Endodermal cell (in vitro differentiated cells): ENCODE measurements around the gene SCLY. TPM values are rescaled to one million over a fixed set of nuclear protein-coding genes. Genes with fewer than 3 reads are reported as not detected.

Experiments
- DNase-seq: peaks from one replicate; pipeline ENCODE4 v3.0.0-alpha.2; 2017
- H3K27ac ChIP-seq: 2 replicates; pipeline ENCODE4 v1.5.1; 2013; ENCODE audit warnings: mild to moderate bottlenecking, low read depth, low read length, moderate library complexity
- H3K27me3 ChIP-seq: 2 replicates; pipeline ENCODE4 v1.6.1; 2013; ENCODE audit warnings: mild to moderate bottlenecking, low read length, moderate library complexity; ENCODE audit not compliant: insufficient read depth, control insufficient read depth, poor library complexity, severe bottlenecking
- H3K36me3 ChIP-seq: 2 replicates; pipeline ENCODE4 v1.7.0; 2013; ENCODE audit warnings: mild to moderate bottlenecking, low read length, moderate library complexity; ENCODE audit not compliant: control insufficient read depth, insufficient read depth
- H3K4me1 ChIP-seq: one replicate; pipeline ENCODE4 v1.7.0; 2013; ENCODE audit warnings: low read length; ENCODE audit not compliant: control insufficient read depth, insufficient read depth
- H3K4me3 ChIP-seq: 2 replicates; pipeline ENCODE4 v1.5.1; 2013; ENCODE audit warnings: mild to moderate bottlenecking, low read length, moderate library complexity
- H3K9ac ChIP-seq: 2 replicates; pipeline ENCODE4 v1.6.1; 2013; ENCODE audit warnings: mild to moderate bottlenecking, low read length, moderate library complexity; ENCODE audit not compliant: poor library complexity, severe bottlenecking; ENCODE audit errors: extremely low read depth
- H3K9me3 ChIP-seq: 2 replicates; pipeline ENCODE4 v1.6.1; 2013; ENCODE audit warnings: mild to moderate bottlenecking, low read length, moderate library complexity; ENCODE audit not compliant: control insufficient read depth
- H3K27ac Mint-ChIP-seq: 2 replicates; pipeline ENCODE4 v1.8.0; 2020; ENCODE audit warnings: mixed read lengths
- H3K27me3 Mint-ChIP-seq: 2 replicates; pipeline ENCODE4 v1.8.0; 2021; ENCODE audit warnings: mild to moderate bottlenecking, mixed read lengths; ENCODE audit not compliant: insufficient read depth
- H3K36me3 Mint-ChIP-seq: 2 replicates; pipeline ENCODE4 v1.8.0; 2020; ENCODE audit warnings: low read depth, mixed read lengths
- H3K4me1 Mint-ChIP-seq: 2 replicates; pipeline ENCODE4 v1.8.0; 2020; ENCODE audit warnings: mixed read lengths
- H3K4me3 Mint-ChIP-seq: 2 replicates; pipeline ENCODE4 v1.8.0; 2020; ENCODE audit warnings: mild to moderate bottlenecking, moderate library complexity, mixed read lengths
- H3K9me3 Mint-ChIP-seq: 2 replicates; pipeline ENCODE4 v1.8.0; 2020; ENCODE audit warnings: mild to moderate bottlenecking, mixed read lengths
- CTCF ChIP-seq: fragments of 200-600 bp; sonication (generic); conservative IDR thresholded peaks from 2 replicates; pipeline ENCODE4 v1.5.0; 2021; ENCODE audit warnings: antibody characterized with exemption, mild to moderate bottlenecking
- WGBS, 2 experiments: methylation state at CpG; one replicate each; pipeline versions ENCODE4 v1.1.5 to v1.1.7; 2013; ENCODE audit warnings: missing lambda C conversion rate in 2 of 2, mixed read lengths in 1 of 2; ENCODE audit not compliant: insufficient coverage in 1 of 2, insufficient read length in 1 of 2; 5-methylcytosine and 5-hydroxymethylcytosine counted together
- total RNA-seq, 2 donors: library from RNA; stranded (reverse); fragmentation: NEBNext Ultra II Directional in 1 of 2; extraction: Animal tissue kit (Norgen Biotek cat#: 25700) in 1 of 2; gene quantifications; 2 replicates in 1 of 2; 3 replicates in 1 of 2; pipeline ENCODE4 v1.2.1, GENCODE V29; 2021

SCLY gene
- total RNA-seq, 2 donors from 2014 or later, result 39.0 to 45.0 TPM

DNA sequence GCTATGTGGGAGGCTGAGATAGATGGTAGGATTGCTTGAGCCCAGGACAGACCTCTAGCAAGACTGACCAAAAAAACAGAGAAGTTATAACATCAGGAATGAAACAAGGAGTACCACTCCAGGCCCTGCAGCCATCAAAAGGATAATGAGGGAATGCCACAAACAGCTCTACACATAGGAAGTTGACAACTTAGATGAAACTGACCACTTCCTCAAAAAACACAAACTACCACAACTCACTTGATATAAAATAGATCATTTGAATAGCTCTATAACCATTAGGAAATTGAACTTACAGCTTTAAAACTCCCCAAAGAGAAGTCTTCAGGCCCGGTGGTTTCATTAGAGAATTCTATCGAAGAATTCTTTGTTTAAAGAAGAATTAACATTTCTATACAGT lies 26.4 kb downstream of the SCLY start:
- no peak for TF ChIP-seq CTCF
- Mint-ChIP-seq H3K9me3 (no peaks in the 10 kb centered on the region), H3K27me3 (no peaks in the 10 kb centered on the region), H3K27ac (no peak overlapping the region), H3K4me3 (no peak overlapping the region), H3K36me3 (peaks cover 48% of the 10 kb centered on the region), H3K4me1 (no peaks in the 10 kb centered on the region)
- Histone ChIP-seq H3K4me1 (no peaks in the 10 kb centered on the region), H3K36me3 (peaks cover 19% of the 10 kb centered on the region), H3K27me3 (no peaks in the 10 kb centered on the region), H3K9ac (no peak overlapping the region), H3K4me3 (no peak overlapping the region), H3K9me3 (no peaks in the 10 kb centered on the region), H3K27ac (no peak overlapping the region)
- DNase-seq, result no peak
- 100% methylated on average over 1 to 2 of the region's 2 CpGs for WGBS, 2 experiments

GRCh38 chr2:238090887-238091286 lies 30.1 kb downstream of the SCLY start:
- Mint-ChIP-seq H3K36me3 (peaks cover 17% of the 10 kb centered on the region), H3K4me3 (no peak overlapping the region), H3K9me3 (no peaks in the 10 kb centered on the region), H3K27ac (peak overlapping the region; percentile 8), H3K27me3 (no peaks in the 10 kb centered on the region), H3K4me1 (no peaks in the 10 kb centered on the region)
- WGBS, 2 experiments, result 93 to 100% methylated on average over 3 to 4 of the region's 4 CpGs
- H3K27me3 ChIP-seq, result no peaks in the 10 kb centered on the region
- H3K4me1 ChIP-seq, result no peaks in the 10 kb centered on the region
- peaks cover 8% of the 10 kb centered on the region for H3K36me3 ChIP-seq
- peak overlapping the region; percentile 29 for H3K27ac ChIP-seq
- TF ChIP-seq CTCF, result no peak
- no peak overlapping the region for H3K4me3 ChIP-seq
- no peaks in the 10 kb centered on the region for H3K9me3 ChIP-seq
- H3K9ac ChIP-seq, result no peak overlapping the region
- no peak for DNase-seq

DNA sequence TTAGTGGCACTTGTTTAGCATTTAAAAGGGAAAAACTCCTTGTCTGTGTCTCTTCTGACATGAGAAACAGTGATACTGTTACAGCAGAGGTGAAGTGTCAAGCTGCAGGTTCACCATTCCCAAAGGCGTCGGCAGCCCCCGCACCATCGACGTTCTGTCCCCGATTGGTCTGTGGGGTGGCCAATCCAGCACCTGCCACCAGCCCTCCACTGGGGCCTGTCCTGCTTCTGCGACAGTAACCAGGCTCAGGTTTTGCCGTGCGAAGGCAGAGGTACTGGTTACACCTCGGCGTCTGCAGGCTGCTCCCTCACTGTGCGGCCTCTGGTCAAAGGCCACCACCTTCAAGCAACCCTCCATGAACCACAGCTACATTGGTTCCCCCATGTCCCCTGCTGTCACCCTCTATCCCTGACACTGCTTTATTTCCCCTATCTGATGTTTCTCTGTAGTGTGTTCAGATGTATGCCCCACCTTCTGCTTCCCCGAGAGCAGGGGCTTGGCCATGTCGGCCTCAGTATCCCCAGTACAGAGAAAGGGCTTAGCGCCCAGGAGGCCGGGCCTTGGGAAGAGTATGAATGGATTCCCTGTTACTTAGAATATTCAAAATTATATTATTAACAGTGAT lies 30.7 kb downstream of the SCLY start:
- 94 to 97% methylated on average over 8 to 16 of the region's 16 CpGs for WGBS, 2 experiments
- no peak for TF ChIP-seq CTCF
- peaks cover 4% of the 10 kb centered on the region for H3K36me3 ChIP-seq
- H3K9ac ChIP-seq, result no peak overlapping the region
- Mint-ChIP-seq H3K36me3 (peaks cover 12% of the 10 kb centered on the region), H3K9me3 (no peaks in the 10 kb centered on the region), H3K4me1 (peaks cover 4% of the 10 kb centered on the region), H3K4me3 (no peak overlapping the region), H3K27me3 (no peaks in the 10 kb centered on the region), H3K27ac (peak overlapping the region; percentile 8)
- H3K4me1 ChIP-seq, result no peaks in the 10 kb centered on the region
- no peaks in the 10 kb centered on the region for H3K9me3 ChIP-seq
- H3K27ac ChIP-seq, result no peak overlapping the region
- no peaks in the 10 kb centered on the region for H3K27me3 ChIP-seq
- H3K4me3 ChIP-seq, result no peak overlapping the region
- no peak for DNase-seq
